ENCODE results near the gene RNF224. TPM values are rescaled to one million over a fixed set of nuclear protein-coding genes. Genes with fewer than 3 reads are reported as not detected.
A peak's percentile ranks its signal among the peaks of the same experiment; 100 is the strongest.

The RNF224 gene
- polyA plus RNA-seq, 1 of the 3 experiments (the other 2 are of a cell fraction): 0.03 TPM

- Histone ChIP-seq H2AFZ (ENCODE audit: low read depth) (no peak overlapping the region), H3K9ac (no peak overlapping the region), H3F3A (replicated peaks; ENCODE audit: insufficient read depth) (no peaks in the 10 kb centered on the region), H3K27me3 (ENCODE audit: insufficient read depth) (no peaks in the 10 kb centered on the region), H3K4me2 (no peak overlapping the region), H3K79me2 (ENCODE audit: insufficient read depth) (peaks cover 63% of the 10 kb centered on the region), H3K4me3 (ENCODE audit: low read depth in 2 of 2, low read length in 1 of 2) (no peak overlapping the region), H3K9me2 (no peaks in the 10 kb centered on the region), H3K9me3 (no peaks in the 10 kb centered on the region), H4K20me1 (ENCODE audit: insufficient read depth) (peaks cover 56% of the 10 kb centered on the region), H3K4me1 (ENCODE audit: control insufficient read depth in 1 of 2, insufficient read depth in 2 of 2, low read depth in 1 of 2, low read length in 1 of 2) (peaks cover 12 to 20% of the 10 kb centered on the region in 2 experiments; a peak in 2 of 4 replicates), H3K36me3 (replicated peaks in 1 of 2; ENCODE audit: control insufficient read depth in 1 of 2, insufficient read depth in 2 of 2, low read length in 1 of 2) (peaks cover 0 to 17% of the 10 kb centered on the region in 2 experiments), H3K27ac (ENCODE audit: low read depth in 2 of 2, low read length in 1 of 2) (no peak overlapping the region)
- 80% methylated on average over 9 of the region's 21 CpGs for WGBS (ENCODE audit: low lambda C conversion rate)
- POLR2A ChIA-PET: interaction anchor here (1.4 to 1.5 kb wide), 2 partner anchors 9 to 66 kb away, joined by 3 read pairs; no protein-coding TSS in a partner anchor
- DNase-seq: no peak
- CTCF ChIA-PET: interaction anchor here (1.3 to 2.0 kb wide), 5 partner anchors 27 to 167 kb away, joined by 3 to 9 read pairs (median 5); partner anchors contain the start of genes NPDC1 and RNF224
- no peak for TF ChIP-seq FOSL2 (IDR thresholded peaks at IDR 0.05; ENCODE audit: borderline replicate concordance, low read depth)
Measured at GRCh38 chr9:137195525-137196220, 31.6 kb upstream of the RNF224 start.

- WGBS (ENCODE audit: low lambda C conversion rate): 91% methylated on average over 12 of the region's 19 CpGs
- Histone ChIP-seq H3K9me3 (no peaks in the 10 kb centered on the region), H3K9me2 (no peaks in the 10 kb centered on the region), H3K79me2 (ENCODE audit: insufficient read depth) (peaks cover 66% of the 10 kb centered on the region), H3K4me3 (ENCODE audit: low read depth in 2 of 2, low read length in 1 of 2) (no peak overlapping the region; a peak in 1 of 4 replicates), H3K4me1 (ENCODE audit: control insufficient read depth in 1 of 2, insufficient read depth in 2 of 2, low read depth in 1 of 2, low read length in 1 of 2) (peaks cover 12 to 28% of the 10 kb centered on the region in 2 experiments; a peak in 3 of 4 replicates), H4K20me1 (ENCODE audit: insufficient read depth) (peaks cover 45% of the 10 kb centered on the region), H3K4me2 (peak overlapping the region; percentile 86), H3K9ac (no peak overlapping the region), H3F3A (replicated peaks; ENCODE audit: insufficient read depth) (peaks cover 14% of the 10 kb centered on the region), H3K27me3 (ENCODE audit: insufficient read depth) (no peaks in the 10 kb centered on the region), H3K36me3 (replicated peaks in 1 of 2; ENCODE audit: control insufficient read depth in 1 of 2, insufficient read depth in 2 of 2, low read length in 1 of 2) (no peaks in the 10 kb centered on the region), H3K27ac (ENCODE audit: low read depth in 2 of 2, low read length in 1 of 2) (no peak overlapping the region), H2AFZ (ENCODE audit: low read depth) (no peak overlapping the region)
- ChIA-PET CTCF (interaction anchor here (1.0 to 1.7 kb wide), 6 partner anchors 10 to 69 kb away, joined by 3 to 6 read pairs (median 4); partner anchors contain the start of genes ANAPC2, RNF224, SSNA1 and TUBB4B), POLR2A (interaction anchor here (0.6 to 2.5 kb wide), 3 partner anchors 9 to 44 kb away, joined by 3 to 20 read pairs (median 6); partner anchors contain the start of genes ANAPC2, SSNA1 and TUBB4B)
- TF ChIP-seq TCF12 (IDR thresholded peaks at IDR 0.05) (no peak), TAF1 (IDR thresholded peaks at IDR 0.05; ENCODE audit: borderline replicate concordance, low read depth, low read length) (no peak), ZBTB33 (IDR thresholded peaks at IDR 0.05; ENCODE audit: borderline replicate concordance, low read depth) (no peak), YY1 (IDR thresholded peaks at IDR 0.05; ENCODE audit: low read depth) (no peak), RXRA (IDR thresholded peaks at IDR 0.05; ENCODE audit: borderline replicate concordance, low read depth) (no peak), RCOR1 (IDR thresholded peaks at IDR 0.05; ENCODE audit: low read length) (no peak), RFX5 (IDR thresholded peaks at IDR 0.05; ENCODE audit: low read length) (no peak), FOXJ3 (CRISPR knock-in tag; IDR thresholded peaks at IDR 0.05) (no peak), RAD21 (IDR thresholded peaks at IDR 0.05; ENCODE audit: low read length) (no peak), EP300 (IDR thresholded peaks at IDR 0.05; ENCODE audit: borderline replicate concordance in 1 of 2, low read depth in 1 of 2, low read length in 1 of 2) (no peak), CHD2 (IDR thresholded peaks at IDR 0.05; ENCODE audit: low read length, partially characterized antibody) (no peak), FOSL2 (IDR thresholded peaks at IDR 0.05; ENCODE audit: borderline replicate concordance, low read depth) (no peak), GATA2 (CRISPR knock-in tag; IDR thresholded peaks at IDR 0.05) (no peak), NFIC (IDR thresholded peaks at IDR 0.05; ENCODE audit: borderline replicate concordance) (no peak), GABPA (IDR thresholded peaks at IDR 0.05; ENCODE audit: low read depth) (no peak)
- TF ChIP-seq, protein P1, sequence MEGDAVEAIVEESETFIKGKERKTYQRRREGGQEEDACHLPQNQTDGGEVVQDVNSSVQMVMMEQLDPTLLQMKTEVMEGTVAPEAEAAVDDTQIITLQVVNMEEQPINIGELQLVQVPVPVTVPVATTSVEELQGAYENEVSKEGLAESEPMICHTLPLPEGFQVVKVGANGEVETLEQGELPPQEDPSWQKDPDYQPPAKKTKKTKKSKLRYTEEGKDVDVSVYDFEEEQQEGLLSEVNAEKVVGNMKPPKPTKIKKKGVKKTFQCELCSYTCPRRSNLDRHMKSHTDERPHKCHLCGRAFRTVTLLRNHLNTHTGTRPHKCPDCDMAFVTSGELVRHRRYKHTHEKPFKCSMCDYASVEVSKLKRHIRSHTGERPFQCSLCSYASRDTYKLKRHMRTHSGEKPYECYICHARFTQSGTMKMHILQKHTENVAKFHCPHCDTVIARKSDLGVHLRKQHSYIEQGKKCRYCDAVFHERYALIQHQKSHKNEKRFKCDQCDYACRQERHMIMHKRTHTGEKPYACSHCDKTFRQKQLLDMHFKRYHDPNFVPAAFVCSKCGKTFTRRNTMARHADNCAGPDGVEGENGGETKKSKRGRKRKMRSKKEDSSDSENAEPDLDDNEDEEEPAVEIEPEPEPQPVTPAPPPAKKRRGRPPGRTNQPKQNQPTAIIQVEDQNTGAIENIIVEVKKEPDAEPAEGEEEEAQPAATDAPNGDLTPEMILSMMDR (IDR thresholded peaks at IDR 0.05): no peak
- TF ChIP-seq, protein P2, sequence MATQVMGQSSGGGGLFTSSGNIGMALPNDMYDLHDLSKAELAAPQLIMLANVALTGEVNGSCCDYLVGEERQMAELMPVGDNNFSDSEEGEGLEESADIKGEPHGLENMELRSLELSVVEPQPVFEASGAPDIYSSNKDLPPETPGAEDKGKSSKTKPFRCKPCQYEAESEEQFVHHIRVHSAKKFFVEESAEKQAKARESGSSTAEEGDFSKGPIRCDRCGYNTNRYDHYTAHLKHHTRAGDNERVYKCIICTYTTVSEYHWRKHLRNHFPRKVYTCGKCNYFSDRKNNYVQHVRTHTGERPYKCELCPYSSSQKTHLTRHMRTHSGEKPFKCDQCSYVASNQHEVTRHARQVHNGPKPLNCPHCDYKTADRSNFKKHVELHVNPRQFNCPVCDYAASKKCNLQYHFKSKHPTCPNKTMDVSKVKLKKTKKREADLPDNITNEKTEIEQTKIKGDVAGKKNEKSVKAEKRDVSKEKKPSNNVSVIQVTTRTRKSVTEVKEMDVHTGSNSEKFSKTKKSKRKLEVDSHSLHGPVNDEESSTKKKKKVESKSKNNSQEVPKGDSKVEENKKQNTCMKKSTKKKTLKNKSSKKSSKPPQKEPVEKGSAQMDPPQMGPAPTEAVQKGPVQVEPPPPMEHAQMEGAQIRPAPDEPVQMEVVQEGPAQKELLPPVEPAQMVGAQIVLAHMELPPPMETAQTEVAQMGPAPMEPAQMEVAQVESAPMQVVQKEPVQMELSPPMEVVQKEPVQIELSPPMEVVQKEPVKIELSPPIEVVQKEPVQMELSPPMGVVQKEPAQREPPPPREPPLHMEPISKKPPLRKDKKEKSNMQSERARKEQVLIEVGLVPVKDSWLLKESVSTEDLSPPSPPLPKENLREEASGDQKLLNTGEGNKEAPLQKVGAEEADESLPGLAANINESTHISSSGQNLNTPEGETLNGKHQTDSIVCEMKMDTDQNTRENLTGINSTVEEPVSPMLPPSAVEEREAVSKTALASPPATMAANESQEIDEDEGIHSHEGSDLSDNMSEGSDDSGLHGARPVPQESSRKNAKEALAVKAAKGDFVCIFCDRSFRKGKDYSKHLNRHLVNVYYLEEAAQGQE (IDR thresholded peaks at IDR 0.05; ENCODE audit: low read depth, low read length): no peak
- no peak for DNase-seq
Measured at GRCh38 chr9:137198051-137198901, 29.0 kb upstream of the RNF224 start.

Data from SK-N-SH (cell line).